ENCODE data around the gene CAMTA1. TPM values are rescaled to one million over a fixed set of nuclear protein-coding genes. Genes with fewer than 3 reads are reported as not detected.

Gene CAMTA1
- total and polyA plus RNA-seq, 9 of the 15 experiments (the other 6 are each of a cell fraction or from before 2014, with no cell fraction given): 43.9 to 161 (median 65.9) TPM

- intact Hi-C loops (cut with micrococcal nuclease) (no loop called here), in situ Hi-C loops (cut with MboI) (no loop called here)
- no peaks in the 10 kb centered on the region for H3K79me2 ChIP-seq (ENCODE audit: control insufficient read depth, insufficient read depth, low read length)
- ATAC-seq (no peak), DNase-seq (ENCODE audit: extremely low read depth in 1 of 4, low spot score in 3 of 4) (no peak), FAIRE-seq (no peak)
- POLR2A ChIA-PET: no interaction called here
- H3K4me3 ChIP-seq: no peak overlapping the region
- H3K27me3 ChIP-seq (ENCODE audit: control insufficient read depth in 2 of 2, insufficient read depth in 2 of 2, low read length in 2 of 2): peaks cover 2 to 26% of the 10 kb centered on the region in 2 experiments; a peak in 4 of 5 replicates
- no peaks in the 10 kb centered on the region for H3K4me1 ChIP-seq (replicated peaks in 1 of 2; ENCODE audit: control insufficient read depth in 2 of 2, insufficient read depth in 2 of 2, low read length in 2 of 2)
- H3K36me3 ChIP-seq (ENCODE audit: control insufficient read depth, insufficient read depth, low read length): no peaks in the 10 kb centered on the region
- H3K9me3 ChIP-seq (replicated peaks; ENCODE audit: control insufficient read depth, insufficient read depth, low read depth, low read length): no peaks in the 10 kb centered on the region; the same call in 1 of the 2 replicates
- H2AFZ ChIP-seq (ENCODE audit: low read depth, low read length): no peak overlapping the region
- H3K27ac ChIP-seq (ENCODE audit: extremely low read depth, low read depth, low read length): no peak overlapping the region
- no peak overlapping the region for H3K4me2 ChIP-seq (ENCODE audit: insufficient read depth, low read length)
- CTCF ChIA-PET (ENCODE audit: low intra/inter-chr PET ratio): no interaction called here
- BruUV-seq (replicated peaks): no TSS peak
- no peak overlapping the region for H3K9ac ChIP-seq (ENCODE audit: insufficient read depth in 1 of 2, low read depth in 2 of 2, low read length in 2 of 2)
- H3K9me1 ChIP-seq (ENCODE audit: control insufficient read depth, insufficient read depth, low read length): peaks cover 4% of the 10 kb centered on the region
- no peaks in the 10 kb centered on the region; the same call in 1 of the 2 replicates for H4K20me1 ChIP-seq (replicated peaks; ENCODE audit: control insufficient read depth, insufficient read depth, low read length)
- 0% methylated on average over 3 of the region's 3 CpGs for WGBS (ENCODE audit: insufficient coverage, low coverage, missing lambda C conversion rate)
- TF ChIP-seq TCF15 (CRISPR knock-in tag; IDR thresholded peaks at IDR 0.05) (no peak), POLR2H (tag; IDR thresholded peaks at IDR 0.05; ENCODE audit: low read depth) (no peak), ELK3 (CRISPR knock-in tag; IDR thresholded peaks at IDR 0.05) (no peak), BACH1 (tag; IDR thresholded peaks at IDR 0.05) (no peak), ZNF668 (CRISPR knock-in tag; IDR thresholded peaks at IDR 0.05) (no peak), ZBTB33 (CRISPR knock-in tag; IDR thresholded peaks at IDR 0.05) (no peak), ZNF23 (CRISPR knock-in tag; IDR thresholded peaks at IDR 0.05) (no peak), CREB1 (IDR thresholded peaks at IDR 0.05) (no peak), CREB1 (CRISPR knock-in tag; IDR thresholded peaks at IDR 0.05) (no peak), ZNF140 (CRISPR knock-in tag; IDR thresholded peaks at IDR 0.05) (no peak), KDM1A (IDR thresholded peaks at IDR 0.05) (no peak), HNRNPH1 (optimal IDR thresholded peaks at IDR 0.05; ENCODE audit: low read depth, low read length) (no peak), ZNF583 (CRISPR knock-in tag; IDR thresholded peaks at IDR 0.05) (no peak), CREB5 (CRISPR knock-in tag; IDR thresholded peaks at IDR 0.05) (no peak), ELF4 (CRISPR knock-in tag; IDR thresholded peaks at IDR 0.05) (no peak)
Measured at GRCh38 chr1:7116001-7116400, 330.7 kb downstream of the CAMTA1 start.
